Stimulated activated CD4-positive, alpha-beta T cell treated with anti-CD3 and anti-CD28 coated beads, Interleukin-12 subunit alpha, Interleukin-12 subunit beta, amount 100 ng/mL, for 4 hours (primary cell): Measurements from ENCODE around the gene PTRH1.

Experiments used
- DNase-seq: peaks from one replicate; pipeline ENCODE4 v3.0.0-alpha.2; 2020

Gene PTRH1

GRCh38 chr9:127716412-127716811 is 949 bp upstream of the PTRH1 start:
- DNase-seq: no peak

- peak; percentile 12 for DNase-seq
Observed at GRCh38 chr9:127714951-127715469, 453 bp downstream of the PTRH1 start.

GRCh38 chr9:127714020-127714750 is 1.3 kb downstream of the PTRH1 start:
- no peak for DNase-seq

- no peak for DNase-seq
Observed at GRCh38 chr9:127712867-127713266, 2.6 kb downstream of the PTRH1 start.

- DNase-seq: no peak
Observed at GRCh38 chr9:127712371-127712770, 3.1 kb downstream of the PTRH1 start.

GRCh38 chr9:127711831-127712274 is 3.6 kb downstream of the PTRH1 start:
- no peak for DNase-seq

GRCh38 chr9:127711226-127711701 is 4.2 kb downstream of the PTRH1 start:
- DNase-seq: no peak

GRCh38 chr9:127710204-127710783 is 5.2 kb downstream of the PTRH1 start:
- no peak for DNase-seq

- DNase-seq: no peak
Observed at GRCh38 chr9:127708952-127709587, 6.4 kb downstream of the PTRH1 start.

- DNase-seq: no peak
Observed at GRCh38 chr9:127707766-127708165, 7.7 kb downstream of the PTRH1 start.

- no peak for DNase-seq
Observed at GRCh38 chr9:127706836-127707241, 8.6 kb downstream of the PTRH1 start, which contains the start of gene CFAP157. Gene CFAP157 (plus strand): TSS chr9:127706988. CDS start chr9:127707032, 44 bp downstream.

GRCh38 chr9:127705577-127706379 is 9.7 kb downstream of the PTRH1 start:
- no peak for DNase-seq

GRCh38 chr9:127703289-127703946 is 12.0 kb downstream of the PTRH1 start:
- no peak for DNase-seq

- DNase-seq: no peak
Observed at GRCh38 chr9:127700594-127701255, 14.7 kb downstream of the PTRH1 start.

GRCh38 chr9:127700140-127700539 is 15.3 kb downstream of the PTRH1 start:
- no peak for DNase-seq

GRCh38 chr9:127698985-127699670 is 16.3 kb downstream of the PTRH1 start:
- peak; percentile 80 for DNase-seq

- DNase-seq: no peak
Observed at GRCh38 chr9:127698386-127698785, 17.1 kb downstream of the PTRH1 start.

GRCh38 chr9:127697575-127697974 is 17.9 kb downstream of the PTRH1 start:
- no peak for DNase-seq

GRCh38 chr9:127694890-127695720 is 20.4 kb downstream of the PTRH1 start:
- no peak for DNase-seq

- DNase-seq: no peak
Observed at GRCh38 chr9:127693697-127694096, 21.8 kb downstream of the PTRH1 start.
